GM04504 (cell line): ENCODE data around the gene SCUBE2.
A peak's percentile ranks its signal among the peaks of the same experiment; 100 is the strongest.
"Not testable (repeated sequence)": the region's sequence is repeated elsewhere in the genome, so short reads cannot be mapped to it uniquely, and the experiment has no call there.

ENCODE experiments used
- DNase-seq: peaks from one replicate; pipeline ENCODE4 v3.0.0-alpha.2; 2012; ENCODE audit warnings: low read depth

Gene SCUBE2

DNA sequence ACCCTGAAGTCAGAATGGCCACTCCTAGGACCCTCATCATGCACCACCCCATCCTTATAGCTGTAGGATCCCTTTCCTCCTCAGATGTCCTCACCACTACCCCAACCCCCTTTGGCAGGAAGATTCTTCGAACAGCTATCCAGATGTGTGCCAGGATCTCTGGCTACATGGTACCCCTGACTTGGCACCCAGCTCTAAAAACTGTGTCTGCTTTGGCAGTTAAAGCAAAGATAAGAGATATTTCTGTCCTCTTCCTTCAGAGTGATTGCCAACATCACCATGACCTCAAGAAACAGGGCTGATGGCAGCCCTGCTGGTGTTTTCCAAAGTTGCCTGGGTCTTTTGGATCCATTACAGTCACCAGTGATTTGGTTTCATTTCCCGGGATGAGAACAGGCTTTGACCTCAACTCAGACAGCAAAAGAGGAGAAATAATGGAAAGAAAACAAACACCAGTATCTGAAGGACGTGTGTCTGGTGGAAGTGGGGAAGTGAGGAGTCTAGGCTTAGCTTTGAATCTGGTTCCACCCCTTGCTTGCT, 83.3 kb downstream of the SCUBE2 start:
- DNase-seq = no peak

DNA sequence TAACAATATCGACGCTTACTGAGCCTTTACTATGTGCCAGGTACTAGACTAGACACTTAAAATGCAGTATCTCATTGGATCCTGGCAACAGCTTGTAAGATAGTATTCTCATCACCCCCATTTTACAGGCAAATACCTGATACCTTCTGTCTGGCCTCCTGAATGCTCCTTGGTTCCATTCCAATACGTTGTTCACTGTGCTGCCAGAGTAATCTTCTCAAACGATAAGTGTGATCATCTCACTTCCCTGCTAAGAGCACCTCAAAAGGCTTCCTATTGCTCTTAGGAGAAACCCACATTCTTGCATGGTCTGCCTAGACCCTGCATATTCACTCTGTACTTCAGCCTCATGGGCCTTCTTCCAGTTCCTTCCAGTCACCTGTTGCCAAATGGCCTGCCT, 86.3 kb downstream of the SCUBE2 start:
- no peak for DNase-seq

DNA sequence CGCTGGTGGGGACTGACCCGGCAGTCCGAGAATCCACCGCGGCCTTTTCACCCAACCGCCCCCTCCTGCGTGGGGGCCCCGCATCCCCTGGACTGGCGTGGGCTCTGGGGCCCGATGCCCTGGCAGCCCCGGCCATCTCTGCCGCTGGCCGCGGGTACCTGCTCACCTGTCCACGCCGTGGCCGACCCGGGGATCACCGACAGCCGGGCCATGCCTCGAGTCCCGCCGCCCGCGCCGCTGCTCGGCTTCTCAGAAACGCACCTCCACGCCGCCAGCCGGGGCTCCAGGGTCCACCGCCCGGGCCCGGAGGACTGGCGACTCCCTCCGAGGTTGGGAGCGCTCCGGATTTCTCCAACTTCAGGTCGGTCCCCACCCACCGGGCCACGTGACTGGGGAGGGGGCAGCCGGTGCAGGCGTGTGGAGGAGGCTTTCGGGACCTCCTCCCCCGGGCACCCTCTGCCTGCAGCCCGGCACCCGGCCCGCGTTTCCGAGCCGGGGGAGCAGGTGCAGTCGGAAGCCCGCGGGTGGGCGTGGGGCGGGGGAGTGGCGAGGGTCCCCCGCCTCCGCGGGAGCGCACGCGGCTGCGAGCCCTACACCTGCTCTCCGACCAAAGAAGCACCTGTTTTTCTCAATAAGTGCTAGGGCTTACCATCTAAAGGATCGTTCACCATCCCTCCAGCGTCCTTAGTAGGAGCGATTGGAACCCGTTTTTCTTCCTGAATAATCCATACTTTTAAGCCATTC, 87.0 kb downstream of the SCUBE2 start:
- no peak for DNase-seq

DNA sequence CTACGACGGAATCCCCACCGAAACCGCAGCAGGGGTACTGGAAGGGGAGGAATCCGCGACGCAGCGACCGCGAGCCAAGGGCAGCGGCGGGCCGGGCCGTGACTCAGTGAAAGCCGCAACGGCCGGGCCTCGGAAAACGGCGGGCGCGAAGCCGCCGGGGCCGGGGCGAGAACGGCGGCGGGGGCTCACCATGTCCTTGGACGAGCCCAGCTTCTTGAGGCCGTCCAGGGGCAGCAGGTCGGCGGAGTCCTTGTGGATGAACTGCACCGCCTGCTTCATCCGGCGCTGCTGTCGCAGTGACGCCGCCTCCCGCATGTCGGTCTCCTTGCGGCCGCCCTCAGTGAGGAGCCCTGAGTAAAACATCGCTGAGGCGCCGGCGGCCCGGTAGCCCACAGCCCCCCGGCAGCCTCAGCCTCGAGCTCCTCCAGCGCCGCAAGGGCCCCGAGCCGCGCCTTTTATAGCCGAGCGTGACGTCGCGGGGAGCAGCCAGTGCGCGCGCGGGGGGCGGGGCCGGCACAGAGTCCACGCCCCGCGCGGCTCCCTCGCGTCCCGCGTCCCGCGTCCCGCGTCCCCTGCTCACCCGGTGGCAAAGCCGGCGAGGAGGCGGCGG, 87.7 kb downstream of the SCUBE2 start, which contains the start of gene NRIP3:
Gene NRIP3 (minus strand): TSS at position 429 of the 610 bp plus-strand sequence. CDS start 66 bp downstream, at position 363.
- DNase-seq = no peak

- DNase-seq = no peak
These were observed 88.4 kb downstream of the SCUBE2 start for GRCh38 chr11:9002920-9003572.

DNA sequence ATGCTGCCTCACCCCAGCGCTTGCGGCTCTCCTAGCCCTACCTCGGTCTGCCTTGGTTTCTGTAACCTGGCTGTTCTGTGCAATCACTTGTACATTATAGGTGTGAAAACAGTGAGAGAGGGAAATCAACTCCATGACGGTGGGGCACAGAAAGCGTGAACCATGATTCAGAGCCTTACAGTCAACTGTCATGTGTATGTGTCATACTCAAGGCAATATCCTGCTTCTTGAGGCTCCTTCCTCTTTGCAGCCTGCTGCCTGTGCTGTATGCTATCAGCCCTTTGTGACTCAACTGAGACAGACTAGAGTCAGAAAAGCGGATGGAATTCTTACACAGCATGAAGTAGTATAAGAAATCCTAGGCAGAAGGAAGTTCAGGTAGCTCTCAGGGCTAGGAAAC, 89.7 kb downstream of the SCUBE2 start:
- DNase-seq = peak; percentile 66

- DNase-seq = no peak
These were observed 93.4 kb downstream of the SCUBE2 start for GRCh38 chr11:8998017-8998416.

- DNase-seq = no peak
These were observed 93.9 kb downstream of the SCUBE2 start for GRCh38 chr11:8997451-8997850.

GRCh38 chr11:8989453-8989852, 101.9 kb downstream of the SCUBE2 start:
- no peak for DNase-seq

DNA sequence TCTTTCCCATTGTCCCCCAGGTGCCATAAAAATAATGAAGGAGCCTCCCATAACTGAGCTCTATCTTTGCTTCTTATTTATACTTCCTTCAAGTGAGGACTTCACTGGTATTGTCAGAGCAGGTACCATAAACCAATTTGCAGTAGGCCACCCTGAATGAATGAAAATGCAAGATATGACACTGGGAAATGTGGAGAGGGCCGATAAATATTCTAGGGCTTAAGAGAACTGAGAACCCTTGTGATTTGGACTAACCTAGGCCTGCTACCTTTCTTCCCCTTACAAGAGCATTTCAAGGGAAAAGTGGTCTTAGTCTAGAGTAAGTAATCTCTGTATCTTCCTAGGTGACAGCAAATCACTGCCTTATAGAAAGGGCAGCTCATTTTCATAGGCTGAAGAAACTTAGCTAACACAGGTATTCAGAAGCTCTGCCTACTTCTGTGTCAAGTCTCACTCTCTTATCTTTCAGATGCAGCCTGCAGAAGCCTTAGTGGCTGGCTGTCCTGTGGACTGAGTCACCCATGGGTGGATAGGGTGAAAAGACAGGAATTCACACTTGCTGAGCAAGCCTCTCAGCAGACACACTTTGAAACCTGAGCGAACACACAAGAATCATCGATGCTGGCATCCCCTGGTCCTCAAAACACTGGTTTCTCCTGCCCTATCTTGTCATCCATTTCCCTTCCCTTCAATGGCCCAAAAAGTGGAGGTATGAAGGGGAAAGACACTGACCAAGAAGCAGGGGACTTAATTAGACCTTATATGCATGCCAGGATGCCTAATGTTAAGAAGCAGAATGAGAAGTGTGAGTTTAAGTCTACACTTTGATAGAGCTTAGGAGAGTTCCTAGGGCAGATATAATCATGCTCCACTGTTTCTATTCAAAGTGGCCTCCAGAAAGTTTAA, 102.8 kb downstream of the SCUBE2 start:
- no peak for DNase-seq

- DNase-seq = no peak
These were observed 104.0 kb downstream of the SCUBE2 start for GRCh38 chr11:8987446-8987845.

GRCh38 chr11:8986772-8987171, 104.6 kb downstream of the SCUBE2 start:
- not testable (repeated sequence) for DNase-seq

- no peak for DNase-seq
These were observed 105.9 kb downstream of the SCUBE2 start for GRCh38 chr11:8985462-8985861.

GRCh38 chr11:8983552-8983951, 107.8 kb downstream of the SCUBE2 start:
- no peak for DNase-seq

- DNase-seq = no peak
These were observed 110.9 kb downstream of the SCUBE2 start for GRCh38 chr11:8980485-8980884.

- DNase-seq = not testable (repeated sequence)
These were observed 112.0 kb downstream of the SCUBE2 start for GRCh38 chr11:8979365-8979764.

DNA sequence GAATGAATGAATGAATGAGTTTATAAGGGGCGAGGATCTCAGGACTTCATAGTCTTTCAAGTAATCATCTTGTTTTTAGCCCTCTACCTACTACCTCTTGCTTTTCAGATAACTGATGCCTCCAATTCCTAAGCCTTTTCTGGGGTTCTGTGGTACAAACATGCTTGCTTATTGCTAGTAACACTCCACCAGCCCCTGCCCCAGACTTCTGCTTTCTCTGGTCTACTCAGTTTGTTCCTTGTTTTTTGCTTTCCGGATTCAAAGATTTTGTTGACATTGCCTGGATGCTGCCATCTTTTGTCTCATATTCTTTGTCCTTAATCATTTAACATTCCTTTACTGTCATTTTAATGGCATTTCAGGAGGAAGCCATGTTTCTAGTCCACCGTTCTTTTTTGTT, 118.3 kb downstream of the SCUBE2 start:
- no peak for DNase-seq

GRCh38 chr11:8971924-8972316, 119.5 kb downstream of the SCUBE2 start:
- no peak for DNase-seq

DNA sequence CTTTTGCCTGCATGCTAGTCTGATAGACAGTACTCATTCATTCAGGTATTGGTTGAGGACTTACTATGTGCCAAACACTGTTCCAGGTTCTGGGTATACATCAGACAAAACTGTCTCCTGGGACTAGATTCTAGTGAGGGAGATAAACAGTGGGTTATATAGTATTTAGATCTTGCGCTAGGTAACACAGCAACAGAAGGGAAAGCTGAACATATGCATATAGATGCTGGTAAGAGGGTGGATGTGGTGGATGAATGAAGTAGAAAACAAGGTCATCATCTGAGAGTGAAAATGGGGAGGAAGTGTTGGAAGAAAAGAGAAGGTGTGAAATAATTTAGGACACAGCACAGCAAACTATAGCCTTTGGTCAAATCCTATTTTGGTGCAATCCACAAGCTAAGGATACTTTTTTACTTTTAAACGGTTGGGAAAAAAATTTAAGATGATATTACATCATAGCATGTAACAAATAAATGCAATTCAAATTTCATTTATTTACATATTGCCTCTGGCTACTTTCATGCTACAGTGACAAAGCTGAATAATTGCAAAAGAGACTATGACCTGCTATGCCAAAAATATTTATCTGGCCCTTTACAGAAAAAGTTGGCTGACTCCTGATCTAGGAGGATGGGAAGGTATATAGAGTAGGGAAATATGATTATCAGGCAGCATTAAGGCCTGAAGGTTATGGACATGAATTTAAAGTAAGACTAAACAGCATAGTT, 120.0 kb downstream of the SCUBE2 start:
- DNase-seq = no peak
